HG03575 (cell line): ENCODE measurements around the gene SDK1.

Experiments used
- ATAC-seq: cut with Tn5 transposase; IDR thresholded peaks from one replicate; pipeline ENCODE4 v1.9.1; 2021; ENCODE audit not compliant: unreplicated experiment, insufficient number of reproducible peaks, low FRiP score; ENCODE audit errors: extremely low read depth

SDK1 gene

GRCh38 chr7:4020086-4020485 lies 719.0 kb downstream of the SDK1 start:
- no peak for ATAC-seq

GRCh38 chr7:4021413-4021812 lies 720.4 kb downstream of the SDK1 start:
- no peak for ATAC-seq

DNA sequence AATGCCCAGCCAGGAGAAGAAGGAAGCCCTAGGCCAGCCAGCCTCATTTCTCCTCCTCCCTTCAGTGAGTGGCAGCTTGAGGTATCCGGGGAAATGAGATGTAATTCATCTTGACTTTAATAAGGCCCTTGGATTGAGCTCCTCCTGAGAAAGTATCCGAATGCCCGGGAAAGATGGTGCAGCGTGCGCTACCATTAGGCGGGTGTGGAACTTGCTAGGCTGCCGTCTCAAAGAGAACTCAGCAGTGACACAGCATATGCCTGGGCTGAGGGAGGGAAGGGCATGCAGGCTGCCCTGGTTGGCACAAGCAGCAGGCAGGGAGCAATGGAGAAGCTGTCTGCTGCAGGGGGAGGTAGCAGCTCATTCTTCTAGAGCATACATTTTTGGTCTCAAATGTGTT lies 721.2 kb downstream of the SDK1 start:
- no peak for ATAC-seq

- ATAC-seq, result no peak
These were observed 722.5 kb downstream of the SDK1 start for GRCh38 chr7:4023502-4023901.

GRCh38 chr7:4024133-4024532 lies 723.1 kb downstream of the SDK1 start:
- ATAC-seq, result no peak

DNA sequence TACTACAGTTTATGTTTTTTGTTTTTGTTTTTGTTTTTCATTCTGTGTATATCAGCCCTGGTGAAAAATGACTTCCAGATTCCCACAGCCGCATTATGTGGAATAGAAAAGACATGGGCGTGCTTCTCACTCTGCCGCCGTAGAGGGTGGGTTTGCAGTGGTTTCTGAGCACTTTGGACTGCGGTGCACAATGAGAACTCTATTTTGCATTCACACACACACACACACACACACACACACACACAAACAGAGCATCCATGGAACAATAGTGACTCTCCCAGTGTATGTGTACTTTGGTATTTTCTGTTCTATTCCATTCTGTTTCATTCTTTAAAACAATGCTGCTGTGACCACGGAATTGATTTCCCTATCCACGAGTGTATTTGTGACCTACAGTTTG lies 723.8 kb downstream of the SDK1 start:
- no peak for ATAC-seq

GRCh38 chr7:4025210-4025609 lies 724.2 kb downstream of the SDK1 start:
- ATAC-seq, result no peak

DNA sequence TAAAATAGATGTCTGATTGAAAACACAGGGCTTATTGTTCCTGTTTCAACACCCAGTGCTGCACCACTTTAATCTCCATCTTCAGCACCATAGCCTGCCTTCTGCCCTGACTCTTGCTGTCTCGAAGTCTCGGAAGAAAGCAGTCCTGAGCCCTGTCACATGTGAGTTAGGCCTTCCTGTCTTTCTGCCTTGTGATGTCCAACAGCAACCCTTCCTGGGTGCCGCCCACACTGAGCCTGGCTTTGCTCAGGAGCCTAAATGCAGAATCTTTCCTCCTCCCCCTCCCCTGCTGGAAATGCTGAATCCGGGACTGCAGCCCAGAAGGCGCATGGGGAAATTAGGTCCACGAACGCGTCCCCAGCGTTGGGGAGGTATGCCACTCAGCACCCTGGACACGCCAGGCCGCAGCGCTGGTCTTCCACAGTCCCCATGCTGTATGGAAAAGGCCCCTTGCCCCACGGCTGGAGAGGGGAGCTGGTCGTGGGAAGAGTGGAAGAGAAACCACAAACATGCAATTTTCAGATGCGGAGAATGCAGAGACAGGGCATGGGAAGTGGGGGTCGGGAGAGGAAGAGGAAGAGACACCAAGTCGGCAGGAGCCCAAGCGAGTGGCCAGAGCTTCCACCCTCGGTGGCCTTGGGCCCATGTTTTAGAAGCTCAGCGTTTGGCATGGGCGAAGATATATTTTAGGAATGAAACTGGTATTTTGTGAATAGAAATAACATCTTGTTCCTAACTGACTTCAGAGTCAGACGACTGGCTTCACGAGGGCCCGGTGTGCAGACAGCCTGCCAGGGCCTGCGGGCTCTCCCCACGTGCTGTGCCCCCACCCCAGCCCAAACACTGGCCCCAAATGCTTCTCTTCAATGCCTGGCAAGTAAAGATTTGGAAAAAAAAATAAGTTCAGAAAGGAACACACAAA lies 724.9 kb downstream of the SDK1 start:
- no peak for ATAC-seq

GRCh38 chr7:4026941-4027486 lies 726.0 kb downstream of the SDK1 start:
- no peak for ATAC-seq

DNA sequence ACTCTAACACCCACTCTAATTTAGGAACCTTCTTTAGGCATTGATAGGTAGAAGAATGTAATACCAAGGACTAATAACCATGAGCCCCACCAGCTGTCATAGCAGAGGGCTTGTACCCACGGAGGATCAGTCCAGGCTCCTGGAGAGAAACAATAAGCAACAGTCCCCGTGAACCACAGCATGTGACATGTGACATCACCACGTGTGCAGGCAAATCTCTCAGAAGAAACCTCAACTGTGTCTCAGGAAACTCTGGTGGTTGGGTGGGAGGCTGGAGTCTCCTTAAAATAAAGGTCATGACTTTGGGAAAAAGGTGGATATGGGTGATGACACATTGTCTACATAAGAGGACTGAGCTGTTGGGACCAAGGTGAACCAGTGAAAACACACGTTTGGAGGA lies 727.2 kb downstream of the SDK1 start:
- ATAC-seq, result no peak

DNA sequence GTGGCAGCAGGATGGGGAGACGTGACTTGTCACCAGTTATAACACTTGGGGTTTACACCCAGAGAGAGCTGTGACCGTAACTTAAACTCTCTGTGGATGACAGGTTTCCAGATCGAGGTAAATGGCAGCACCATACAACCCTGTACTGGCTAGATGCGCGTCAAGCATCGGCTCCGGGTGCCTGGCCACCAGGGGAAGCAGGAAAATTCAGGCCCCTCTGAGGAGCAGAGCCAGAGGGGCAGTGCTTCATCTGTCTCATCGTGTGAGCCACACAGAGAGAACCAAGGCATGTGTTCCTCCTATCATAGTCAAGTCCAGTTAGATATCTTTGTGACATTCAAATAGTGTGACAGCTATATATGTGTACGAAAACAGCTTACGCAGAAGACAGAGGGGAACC lies 728.9 kb downstream of the SDK1 start:
- ATAC-seq, result no peak

DNA sequence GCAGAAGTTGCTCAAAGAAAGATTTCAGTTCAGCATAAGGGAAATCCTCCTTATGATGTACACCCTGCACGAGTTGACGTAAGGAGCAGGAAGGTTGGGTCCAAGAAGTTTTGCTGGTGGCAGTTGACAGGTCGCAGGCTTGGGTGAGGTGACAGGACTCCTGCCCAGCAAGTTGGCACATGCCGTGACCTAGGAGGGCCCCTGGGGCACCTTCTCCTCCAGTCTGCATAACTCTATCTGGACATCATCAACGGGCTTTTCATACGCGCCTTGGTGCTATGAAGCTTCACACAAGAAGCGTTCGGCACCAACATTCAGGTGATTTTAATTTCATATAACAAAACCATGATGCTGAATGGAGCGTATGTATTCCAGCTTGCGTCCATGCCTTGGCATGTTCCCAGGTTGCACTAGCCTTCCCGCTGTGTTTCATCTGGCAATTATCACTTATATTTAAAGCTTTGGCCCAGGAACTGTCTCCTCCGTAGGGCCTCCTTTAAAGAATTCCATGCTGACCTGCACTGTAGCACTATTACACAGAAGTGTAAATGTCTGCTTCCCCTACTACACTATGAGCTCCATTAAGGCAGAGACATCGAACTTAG lies 729.4 kb downstream of the SDK1 start:
- ATAC-seq, result no peak

GRCh38 chr7:4033996-4034395 lies 732.9 kb downstream of the SDK1 start:
- no peak for ATAC-seq

- no peak for ATAC-seq
These were observed 736.3 kb downstream of the SDK1 start for GRCh38 chr7:4037308-4037707.

GRCh38 chr7:4037877-4038276 lies 736.8 kb downstream of the SDK1 start:
- ATAC-seq, result no peak

- ATAC-seq, result no peak
These were observed 739.3 kb downstream of the SDK1 start for GRCh38 chr7:4040109-4040928.

DNA sequence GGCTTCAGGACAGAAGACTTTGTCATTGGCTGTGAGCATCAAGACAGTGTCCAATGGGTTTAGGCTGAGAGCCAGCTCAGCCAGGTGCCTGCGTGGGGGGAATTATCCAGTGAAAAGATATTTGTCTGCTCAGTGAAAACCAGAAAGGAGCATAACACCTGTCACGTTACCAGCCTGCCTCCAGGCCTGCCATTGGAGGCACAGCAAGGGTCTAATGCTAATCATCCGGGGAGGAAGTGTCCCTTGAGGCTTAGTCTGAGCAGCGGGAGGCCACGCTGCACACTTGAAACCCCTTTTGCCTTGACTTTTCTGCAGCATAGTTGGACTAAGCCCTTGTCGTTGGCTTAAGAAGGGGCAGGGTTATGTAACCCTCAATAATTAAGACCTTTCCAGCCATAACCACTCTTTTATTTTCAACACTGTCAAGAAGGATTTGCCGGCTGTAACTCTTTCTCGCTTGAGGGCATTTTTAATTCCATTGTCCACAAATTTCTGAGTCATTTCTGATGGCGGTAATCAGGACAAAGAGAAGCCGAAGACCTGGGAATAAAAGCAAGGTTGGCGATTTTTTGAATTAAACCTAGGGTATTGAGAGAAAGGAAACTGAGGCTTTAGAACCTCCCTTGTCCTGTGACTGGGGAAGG lies 741.5 kb downstream of the SDK1 start:
- no peak for ATAC-seq

DNA sequence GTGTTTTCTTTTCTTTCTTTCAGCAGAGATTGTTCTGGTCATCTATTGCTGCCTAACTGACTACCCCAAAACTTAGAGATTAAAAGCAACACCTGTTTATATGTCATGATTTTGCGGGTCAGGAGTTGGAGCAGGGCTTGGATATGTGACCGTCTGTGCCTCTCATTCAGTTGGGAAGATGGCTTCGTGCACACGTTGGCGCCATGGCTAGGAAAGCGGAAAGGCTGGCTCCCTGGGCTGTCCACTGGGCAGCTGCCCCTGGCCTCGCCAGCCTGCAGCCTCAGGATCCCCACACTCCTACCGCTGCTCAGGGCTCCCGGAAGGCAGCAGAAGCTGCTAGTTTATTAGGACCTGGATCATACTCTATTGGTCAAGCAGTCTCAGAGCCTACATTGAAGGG lies 742.9 kb downstream of the SDK1 start:
- ATAC-seq, result no peak

DNA sequence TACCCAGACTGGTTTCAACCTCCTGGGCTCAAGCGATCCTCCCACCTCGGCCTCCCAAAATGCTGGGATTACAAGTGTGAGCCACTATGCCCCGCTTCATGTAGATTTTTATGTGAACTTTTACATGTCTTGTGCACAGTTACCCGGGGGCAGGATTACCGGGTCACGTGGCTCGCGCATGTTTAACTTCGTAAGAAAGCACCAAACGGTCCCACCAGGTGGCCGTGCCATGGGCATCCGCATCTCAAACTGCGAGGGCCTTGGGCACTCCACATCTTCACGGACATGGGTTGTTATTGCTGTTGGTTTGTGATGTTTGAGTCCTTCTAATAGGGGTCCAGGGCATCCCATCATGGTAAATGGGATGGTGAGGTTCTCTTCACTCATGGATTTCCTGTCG lies 744.4 kb downstream of the SDK1 start:
- no peak for ATAC-seq
